Spleen (tissue), 7 donors: ENCODE data around the gene ATP5F1D.

Experiments used
- POLR2AphosphoS5 ChIP-seq, 3 donors: sonication (generic); formaldehyde crosslinking; IDR thresholded peaks; one replicate each; pipeline ENCODE4 v1.5.1; 2017; ENCODE audit warnings: antibody characterized with exemption in 3 of 3
- TF ChIP-seq, protein P1 (sequence below), 11 experiments: fragments of 200-600 bp in 7 of 11; fragments of 450-650 bp in 4 of 11; sonication (generic) in 4 of 11; IDR thresholded peaks in 8 of 11; conservative IDR thresholded peaks in 3 of 11; 1 replicate in 7 of 11; 2 replicates in 4 of 11; pipeline versions ENCODE4 v1.4.0 to v1.8.0; 2016 to 2021; ENCODE audit warnings: antibody characterized with exemption in 11 of 11, inconsistent platforms in 4 of 11, mild to moderate bottlenecking in 1 of 11
- donor health status: DM: no; HTN: no; CAD: no; lungs with moderate emphysema.
- donor health status: DM: no; HTN: no; CAD: no.
- donor health status: DM: no; HTN: no; CAD: no.

DNA sequence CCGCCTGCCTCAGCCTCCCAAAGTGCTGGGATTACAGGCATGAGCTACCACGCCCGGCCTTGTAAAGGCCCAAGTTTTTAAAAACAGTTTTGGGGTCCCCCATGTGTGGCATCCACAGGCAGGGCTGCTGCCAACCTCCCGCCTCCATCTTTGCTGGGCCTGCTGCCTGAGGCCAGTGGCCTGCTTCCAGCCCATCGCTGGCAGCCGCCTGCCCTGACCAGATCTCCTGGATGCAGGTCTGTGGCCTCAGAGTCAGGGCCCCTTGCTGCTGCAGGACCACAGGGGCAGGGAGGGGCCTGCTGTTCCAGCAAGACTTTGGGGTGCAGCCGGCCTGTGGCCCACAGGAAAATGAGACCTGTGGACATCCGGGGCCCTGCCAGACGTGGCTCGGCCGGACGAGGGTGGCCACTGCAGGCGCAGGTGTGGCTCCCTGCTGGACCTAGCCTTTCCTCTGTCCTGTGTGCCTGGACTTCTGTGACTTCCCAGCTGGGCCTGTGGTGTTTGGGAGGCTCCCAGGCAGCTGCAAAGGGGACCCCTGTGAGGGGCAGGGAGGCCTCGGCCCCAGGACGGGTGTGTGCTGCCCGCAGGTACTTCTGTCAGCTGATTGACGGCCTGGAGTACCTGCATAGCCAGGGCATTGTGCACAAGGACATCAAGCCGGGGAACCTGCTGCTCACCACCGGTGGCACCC lies 21.6 kb upstream of the ATP5F1D start:
- TF ChIP-seq POLR2AphosphoS5 (IDR thresholded peaks at IDR 0.05), result no peak
- TF ChIP-seq, protein P1, sequence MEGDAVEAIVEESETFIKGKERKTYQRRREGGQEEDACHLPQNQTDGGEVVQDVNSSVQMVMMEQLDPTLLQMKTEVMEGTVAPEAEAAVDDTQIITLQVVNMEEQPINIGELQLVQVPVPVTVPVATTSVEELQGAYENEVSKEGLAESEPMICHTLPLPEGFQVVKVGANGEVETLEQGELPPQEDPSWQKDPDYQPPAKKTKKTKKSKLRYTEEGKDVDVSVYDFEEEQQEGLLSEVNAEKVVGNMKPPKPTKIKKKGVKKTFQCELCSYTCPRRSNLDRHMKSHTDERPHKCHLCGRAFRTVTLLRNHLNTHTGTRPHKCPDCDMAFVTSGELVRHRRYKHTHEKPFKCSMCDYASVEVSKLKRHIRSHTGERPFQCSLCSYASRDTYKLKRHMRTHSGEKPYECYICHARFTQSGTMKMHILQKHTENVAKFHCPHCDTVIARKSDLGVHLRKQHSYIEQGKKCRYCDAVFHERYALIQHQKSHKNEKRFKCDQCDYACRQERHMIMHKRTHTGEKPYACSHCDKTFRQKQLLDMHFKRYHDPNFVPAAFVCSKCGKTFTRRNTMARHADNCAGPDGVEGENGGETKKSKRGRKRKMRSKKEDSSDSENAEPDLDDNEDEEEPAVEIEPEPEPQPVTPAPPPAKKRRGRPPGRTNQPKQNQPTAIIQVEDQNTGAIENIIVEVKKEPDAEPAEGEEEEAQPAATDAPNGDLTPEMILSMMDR (IDR thresholded peaks at IDR 0.05 in 8 of 11, conservative IDR thresholded peaks at IDR 0.05 in 3 of 11), result no peak
